ENCODE measurements around the gene CFAP100. TPM values are rescaled to one million over a fixed set of nuclear protein-coding genes. Genes with fewer than 3 reads are reported as not detected.

CFAP100 gene
- total and polyA plus RNA-seq, 9 of the 15 experiments (the other 6 are each of a cell fraction or from before 2014, with no cell fraction given) = not detected

- no peak for TF ChIP-seq RREB1 (CRISPR knock-in tag; IDR thresholded peaks at IDR 0.05)
- no peak for TF ChIP-seq POU5F1 (IDR thresholded peaks at IDR 0.05; ENCODE audit: borderline replicate concordance, low read depth, low read length, partially characterized antibody)
- TF ChIP-seq PTBP1 (IDR thresholded peaks at IDR 0.05; ENCODE audit: low read depth, low read length) = no peak
- TF ChIP-seq SAFB (IDR thresholded peaks at IDR 0.05; ENCODE audit: borderline replicate concordance, low read depth, low read length) = peak; percentile 94
- no peak for TF ChIP-seq CREB5 (CRISPR knock-in tag; IDR thresholded peaks at IDR 0.05)
- TF ChIP-seq E2F6 (IDR thresholded peaks at IDR 0.05; ENCODE audit: borderline replicate concordance in 1 of 2, extremely low read depth in 1 of 2, insufficient read depth in 1 of 2, insufficient read length in 1 of 2, low read depth in 1 of 2, low read length in 1 of 2, poor library complexity in 1 of 2, severe bottlenecking in 1 of 2) = peak in 1 of 2 experiments; percentile 79
- 0 out of 2 replicates have a peak, but pooled peaks have one; percentile 17 for TF ChIP-seq ZNF143 (CRISPR knock-in tag; IDR thresholded peaks at IDR 0.05)
- no peak for TF ChIP-seq EWSR1 (IDR thresholded peaks at IDR 0.05; ENCODE audit: borderline replicate concordance, low read depth, partially characterized antibody)
- peak; percentile 9 for TF ChIP-seq HMGN3 (IDR thresholded peaks at IDR 0.05; ENCODE audit: borderline replicate concordance, extremely low read depth, insufficient read length, low read depth, low read length)
- TF ChIP-seq ZNF584 (CRISPR knock-in tag; IDR thresholded peaks at IDR 0.05; ENCODE audit: low read depth) = no peak
- peak; percentile 38; the same call in 1 of the 2 replicates for TF ChIP-seq ZFX (CRISPR knock-in tag; IDR thresholded peaks at IDR 0.05)
- TF ChIP-seq HMG20B (CRISPR knock-in tag; IDR thresholded peaks at IDR 0.05) = no peak
- TF ChIP-seq MAFF (IDR thresholded peaks at IDR 0.05; ENCODE audit: low read length) = no peak
These were observed 38.1 kb upstream of the CFAP100 start (continued) for GRCh38 chr3:126356373-126357264.

All from K562 (cell line).